ENCODE results near the gene INTS7.
"Not testable (repeated sequence)": the region's sequence is repeated elsewhere in the genome, so short reads cannot be mapped to it uniquely, and the experiment has no call there.

INTS7 gene

DNA sequence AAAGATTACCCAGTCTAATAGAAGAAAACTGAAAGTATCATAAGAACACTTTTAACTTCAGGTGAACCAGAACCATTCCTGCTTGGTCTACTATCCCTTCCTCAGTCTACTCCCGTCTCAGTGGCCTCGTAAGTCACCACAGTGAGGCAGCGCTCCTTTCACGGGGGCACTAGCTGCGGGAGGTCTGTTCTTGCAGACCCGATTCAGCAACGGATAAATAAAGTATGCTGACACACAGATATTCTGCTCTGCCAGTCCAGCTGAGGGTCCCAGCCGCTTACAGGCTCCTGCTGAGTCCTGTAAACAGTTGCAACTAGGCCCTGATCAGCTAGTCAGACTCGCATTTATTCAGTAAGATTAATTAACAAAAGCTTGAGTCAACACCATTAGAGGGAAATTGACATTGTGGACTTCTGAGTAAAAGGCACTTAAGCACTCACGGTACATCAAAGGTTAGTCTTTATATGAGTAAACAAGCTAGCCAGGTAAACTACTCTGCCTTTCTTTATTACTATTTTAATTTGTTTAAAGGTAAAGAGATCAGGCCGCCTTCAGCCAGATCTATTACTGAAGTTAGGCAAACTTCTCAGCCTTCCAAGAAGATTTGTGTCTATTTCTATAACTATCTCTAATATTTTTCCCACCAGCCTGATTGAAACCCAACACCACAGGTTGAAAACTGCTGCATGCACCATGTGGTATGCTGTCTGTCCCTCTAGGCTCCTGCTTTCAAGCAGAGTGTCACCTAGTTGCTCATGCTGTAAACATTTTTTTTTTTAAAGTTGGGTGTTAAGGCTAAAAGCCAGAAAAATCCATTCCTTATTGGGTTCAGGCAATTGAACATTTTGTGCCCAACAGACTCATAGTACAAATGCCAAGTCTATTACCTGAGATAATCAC is 87.7 kb downstream of the INTS7 start:
- CTCF ChIA-PET = no interaction called here
- Mint-ChIP-seq H3K27me3 (no peaks in the 10 kb centered on the region), H3K9me3 (no peaks in the 10 kb centered on the region), H3K36me3 (peaks cover 27% of the 10 kb centered on the region), H3K4me1 (peaks cover 16% of the 10 kb centered on the region), H3K27ac (no peak overlapping the region), H3K4me3 (no peak overlapping the region)
- no peak for DNase-seq

- Mint-ChIP-seq H3K27ac (no peak overlapping the region), H3K27me3 (no peaks in the 10 kb centered on the region)
- DNase-seq = no peak
Observed at GRCh38 chr1:211944733-211945500, 90.4 kb downstream of the INTS7 start.

GRCh38 chr1:211942583-211942982 is 92.8 kb downstream of the INTS7 start:
- Mint-ChIP-seq H3K9me3 (no peaks in the 10 kb centered on the region), H3K36me3 (peaks cover 43% of the 10 kb centered on the region), H3K4me1 (peaks cover 30% of the 10 kb centered on the region), H3K27me3 (no peaks in the 10 kb centered on the region), H3K27ac (no peak overlapping the region), H3K4me3 (no peak overlapping the region)
- DNase-seq = no peak
- CTCF ChIA-PET = no interaction called here

More at GRCh38 chr1:211944733-211945500, 90.4 kb downstream of the INTS7 start:
- Mint-ChIP-seq H3K9me3 (no peaks in the 10 kb centered on the region), H3K4me3 (no peak overlapping the region), H3K4me1 (peaks cover 13% of the 10 kb centered on the region), H3K36me3 (peaks cover 43% of the 10 kb centered on the region)
- CTCF ChIA-PET = no interaction called here

- CTCF ChIA-PET = interaction anchor here (1.7 to 2.3 kb wide), 2 partner anchors 242 to 259 kb away, joined by 5 to 6 read pairs; no protein-coding TSS in a partner anchor
- Mint-ChIP-seq H3K4me3 (no peak overlapping the region), H3K36me3 (peaks cover 37% of the 10 kb centered on the region), H3K27ac (no peak overlapping the region), H3K9me3 (no peaks in the 10 kb centered on the region), H3K27me3 (no peaks in the 10 kb centered on the region), H3K4me1 (peaks cover 39% of the 10 kb centered on the region)
- peak; percentile 34 for DNase-seq
Observed at GRCh38 chr1:211939876-211940468, 95.4 kb downstream of the INTS7 start.

- peaks cover 41% of the 10 kb centered on the region for H3K4me1 Mint-ChIP-seq
- peak overlapping the region; percentile 4 for H3K27ac Mint-ChIP-seq
- peaks cover under 1% of the 10 kb centered on the region for H3K27me3 Mint-ChIP-seq
- no peaks in the 10 kb centered on the region for H3K9me3 Mint-ChIP-seq
- peaks cover 28% of the 10 kb centered on the region for H3K36me3 Mint-ChIP-seq
- peak overlapping the region; percentile 5 for H3K4me3 Mint-ChIP-seq
- CTCF ChIA-PET = interaction anchor here (1.7 to 2.3 kb wide), 2 partner anchors 241 to 258 kb away, joined by 5 to 6 read pairs; no protein-coding TSS in a partner anchor
- no peak for DNase-seq
Observed at GRCh38 chr1:211938561-211938997, 96.8 kb downstream of the INTS7 start.

- CTCF ChIA-PET, H3K27me3 Mint-ChIP-seq, H3K4me3 Mint-ChIP-seq, H3K9me3 Mint-ChIP-seq, H3K27ac Mint-ChIP-seq, DNase-seq: not testable (repeated sequence)
- H3K4me1 Mint-ChIP-seq = peaks cover 41% of the 10 kb centered on the region
- peaks cover 24% of the 10 kb centered on the region for H3K36me3 Mint-ChIP-seq
Observed at GRCh38 chr1:211937422-211937821, 97.9 kb downstream of the INTS7 start.

DNA sequence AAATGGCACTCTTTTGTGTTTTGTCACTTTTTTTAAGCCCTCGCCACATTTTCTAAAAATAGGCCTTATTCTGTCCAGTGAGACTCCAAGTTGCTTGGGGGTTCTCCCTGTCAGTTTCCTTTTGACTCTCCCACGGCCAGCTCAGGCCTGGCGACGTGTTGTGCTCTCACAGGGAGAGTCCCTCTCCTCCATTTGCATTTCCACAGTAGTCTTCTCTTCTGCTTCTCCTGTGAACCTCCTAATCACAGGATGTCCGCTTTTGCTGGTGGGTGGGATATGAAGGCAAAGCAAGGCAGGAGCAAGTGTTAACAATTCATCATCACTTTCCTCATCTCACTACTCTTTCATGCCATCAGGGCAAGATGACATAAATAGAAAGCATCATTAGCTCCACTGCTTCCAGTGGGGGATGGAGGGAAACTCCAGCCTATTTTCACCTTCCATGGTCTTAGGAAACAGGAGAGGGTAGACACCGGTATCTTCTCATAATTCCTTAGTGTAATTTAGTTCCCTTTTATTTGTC is 99.8 kb downstream of the INTS7 start:
- no peak for DNase-seq
- H3K9me3 Mint-ChIP-seq = no peaks in the 10 kb centered on the region
- H3K4me3 Mint-ChIP-seq = no peak overlapping the region
- CTCF ChIA-PET = no interaction called here
- H3K27ac Mint-ChIP-seq = no peak overlapping the region
- peaks cover 39% of the 10 kb centered on the region for H3K4me1 Mint-ChIP-seq
- peaks cover 5% of the 10 kb centered on the region for H3K27me3 Mint-ChIP-seq
- peaks cover 10% of the 10 kb centered on the region for H3K36me3 Mint-ChIP-seq

DNA sequence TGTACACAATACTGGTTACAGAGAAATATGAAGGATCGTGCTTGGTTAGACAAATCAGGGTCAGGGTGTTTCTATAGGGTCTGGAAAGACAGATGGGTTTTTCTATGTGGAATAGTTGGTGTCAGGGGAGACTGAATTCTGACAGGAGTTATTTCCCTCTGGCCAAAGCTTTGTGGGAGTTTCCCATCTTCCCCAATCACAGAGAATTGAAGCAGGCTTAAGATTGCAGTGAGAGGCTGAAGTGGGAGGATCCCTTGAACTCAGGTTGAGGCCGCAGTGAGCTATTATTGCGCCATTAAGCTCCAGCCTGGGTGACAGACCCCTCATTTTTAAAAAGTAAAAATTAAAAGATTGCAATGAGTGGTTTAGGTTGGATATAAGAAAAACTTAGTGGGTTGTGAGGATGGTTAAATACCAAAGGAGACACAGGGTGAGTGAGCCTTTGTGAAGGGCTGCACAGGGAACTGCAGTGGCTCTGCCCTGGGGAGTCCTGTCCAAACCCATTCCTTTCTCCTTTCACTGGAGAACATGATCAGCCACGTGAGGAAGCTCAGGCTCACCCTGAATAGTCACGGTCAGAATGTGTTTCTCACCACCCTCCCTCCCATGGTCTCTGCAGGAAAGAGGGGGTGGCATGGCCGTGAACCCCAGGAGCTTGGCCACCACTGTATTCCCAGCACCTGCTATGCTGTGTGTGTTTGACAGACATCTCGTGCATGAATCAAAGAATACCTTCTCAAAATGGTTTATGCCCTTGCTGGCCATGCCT is 101.2 kb downstream of the INTS7 start:
- H3K27ac Mint-ChIP-seq = peak overlapping the region; percentile 5
- H3K4me3 Mint-ChIP-seq = no peak overlapping the region
- peaks cover 28% of the 10 kb centered on the region for H3K4me1 Mint-ChIP-seq
- CTCF ChIA-PET = interaction anchor here (0.5 to 1.2 kb wide), 3 partner anchors 175 to 434 kb away, joined by 3 to 4 read pairs (median 3); no protein-coding TSS in a partner anchor
- DNase-seq = no peak
- no peaks in the 10 kb centered on the region for H3K9me3 Mint-ChIP-seq
- H3K36me3 Mint-ChIP-seq = peaks cover 4% of the 10 kb centered on the region
- peaks cover 14% of the 10 kb centered on the region for H3K27me3 Mint-ChIP-seq

DNA sequence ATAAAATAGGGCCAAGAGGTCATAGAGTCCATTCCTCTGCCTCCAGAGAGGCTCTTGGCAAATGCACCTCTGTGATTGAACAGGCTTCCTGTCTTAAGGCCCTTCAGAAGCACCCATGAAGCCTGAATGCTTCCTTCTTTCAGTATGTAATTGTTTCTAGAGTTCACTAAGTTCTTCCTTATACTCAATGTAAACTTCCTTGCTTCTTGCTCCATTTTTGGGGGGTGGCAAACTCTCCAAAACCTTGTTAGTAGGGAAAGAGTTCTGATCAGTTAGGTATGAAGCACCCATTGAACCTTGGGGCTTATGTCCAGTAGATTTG is 102.5 kb downstream of the INTS7 start:
- Mint-ChIP-seq H3K9me3 (no peaks in the 10 kb centered on the region), H3K4me3 (no peak overlapping the region), H3K36me3 (peaks cover 3% of the 10 kb centered on the region), H3K27ac (no peak overlapping the region), H3K27me3 (peaks cover 14% of the 10 kb centered on the region), H3K4me1 (peaks cover 22% of the 10 kb centered on the region)
- DNase-seq = no peak
- CTCF ChIA-PET = no interaction called here

- CTCF ChIA-PET = no interaction called here
- H3K36me3 Mint-ChIP-seq = peaks cover 2% of the 10 kb centered on the region
Observed at GRCh38 chr1:211932231-211932932, 103.0 kb downstream of the INTS7 start.

DNA sequence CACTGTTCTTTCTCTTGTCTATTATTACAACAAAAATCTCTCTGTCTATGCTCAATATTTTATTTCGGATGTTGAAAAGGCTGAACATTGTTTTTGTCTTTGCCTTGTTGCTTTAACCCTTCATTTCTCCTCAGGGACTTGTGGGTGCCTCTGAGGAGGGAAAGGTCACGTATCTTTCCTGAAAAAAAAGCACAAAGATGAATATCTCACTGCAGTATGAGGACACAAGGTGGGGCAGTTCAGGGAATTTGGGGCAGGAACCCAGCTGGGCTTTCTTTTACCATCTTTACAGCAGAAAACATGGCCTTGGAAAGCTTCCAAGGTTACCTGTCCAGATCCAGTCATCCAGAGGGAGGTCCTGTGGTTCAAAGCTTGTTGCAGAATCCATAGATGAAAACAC is 105.7 kb downstream of the INTS7 start:
- CTCF ChIA-PET = interaction anchor here (2.2 kb wide), 1 partner anchor 231 kb away, joined by 6 read pairs; no protein-coding TSS in a partner anchor

More at GRCh38 chr1:211932231-211932932, 103.0 kb downstream of the INTS7 start:
- Mint-ChIP-seq H3K4me1 (peaks cover 20% of the 10 kb centered on the region), H3K27me3 (peaks cover 14% of the 10 kb centered on the region), H3K4me3 (no peak overlapping the region), H3K9me3 (no peaks in the 10 kb centered on the region), H3K27ac (no peak overlapping the region)
- no peak for DNase-seq

GRCh38 chr1:211928993-211929637 is 106.2 kb downstream of the INTS7 start:
- no peaks in the 10 kb centered on the region for H3K9me3 Mint-ChIP-seq
- CTCF ChIA-PET = interaction anchor here (2.2 kb wide), 1 partner anchor 231 kb away, joined by 6 read pairs; no protein-coding TSS in a partner anchor
- no peak overlapping the region for H3K4me3 Mint-ChIP-seq
- H3K36me3 Mint-ChIP-seq = no peaks in the 10 kb centered on the region
- H3K27ac Mint-ChIP-seq = no peak overlapping the region
- H3K27me3 Mint-ChIP-seq = peaks cover 33% of the 10 kb centered on the region
- H3K4me1 Mint-ChIP-seq = peaks cover 9% of the 10 kb centered on the region
- no peak for DNase-seq

More for the DNA sequence above, 105.7 kb downstream of the INTS7 start:
- H3K27me3 Mint-ChIP-seq = peaks cover 28% of the 10 kb centered on the region
- no peaks in the 10 kb centered on the region for H3K36me3 Mint-ChIP-seq
- no peak for DNase-seq
- H3K4me3 Mint-ChIP-seq = no peak overlapping the region
- peaks cover 9% of the 10 kb centered on the region for H3K4me1 Mint-ChIP-seq
- H3K27ac Mint-ChIP-seq = no peak overlapping the region
- no peaks in the 10 kb centered on the region for H3K9me3 Mint-ChIP-seq
